ENCODE measurements around the gene PRTN3.
"Not testable (repeated sequence)": the region's sequence is repeated elsewhere in the genome, so short reads cannot be mapped to it uniquely, and the experiment has no call there.

The PRTN3 gene

GRCh38 chr19:814152-815078 is 26.4 kb upstream of the PRTN3 start:
- H3K4me3 ChIP-seq (ENCODE audit: low read depth, low read length): no peak overlapping the region
- TF ChIP-seq CTCF (IDR thresholded peaks at IDR 0.05; ENCODE audit: low read depth, low read length, missing control alignments): no peak
- DNase-seq (ENCODE audit: low read depth): no peak

GRCh38 chr19:815079-815774 is 25.6 kb upstream of the PRTN3 start:
- TF ChIP-seq CTCF (IDR thresholded peaks at IDR 0.05; ENCODE audit: low read depth, low read length, missing control alignments): no peak
- DNase-seq (ENCODE audit: low read depth): no peak
- H3K4me3 ChIP-seq (ENCODE audit: low read depth, low read length): no peak overlapping the region

GRCh38 chr19:815775-816499 is 24.9 kb upstream of the PRTN3 start:
- DNase-seq (ENCODE audit: low read depth): no peak
- H3K4me3 ChIP-seq (ENCODE audit: low read depth, low read length): no peak overlapping the region
- TF ChIP-seq CTCF (IDR thresholded peaks at IDR 0.05; ENCODE audit: low read depth, low read length, missing control alignments): no peak

- DNase-seq (ENCODE audit: low read depth): no peak
- H3K4me3 ChIP-seq (ENCODE audit: low read depth, low read length): no peak overlapping the region
- TF ChIP-seq CTCF (IDR thresholded peaks at IDR 0.05; ENCODE audit: low read depth, low read length, missing control alignments): no peak
Observed at GRCh38 chr19:816500-816857, 24.3 kb upstream of the PRTN3 start.

GRCh38 chr19:820212-820611 is 20.6 kb upstream of the PRTN3 start:
- DNase-seq (ENCODE audit: low read depth); H3K4me3 ChIP-seq (ENCODE audit: low read depth, low read length): not testable (repeated sequence)

GRCh38 chr19:821231-821824 is 19.5 kb upstream of the PRTN3 start:
- no peak for DNase-seq (ENCODE audit: low read depth)
- TF ChIP-seq CTCF (IDR thresholded peaks at IDR 0.05; ENCODE audit: low read depth, low read length, missing control alignments): no peak
- no peak overlapping the region for H3K4me3 ChIP-seq (ENCODE audit: low read depth, low read length)
